Muscle of back (tissue), 11 donors: ENCODE data around the gene ARHGEF39. TPM values are rescaled to one million over a fixed set of nuclear protein-coding genes. Genes with fewer than 3 reads are reported as not detected.

Experiments used
- DNase-seq, 3 donors: peaks; one replicate each; pipeline versions ENCODE4 v3.0.0 to v3.0.0-alpha.2; 2013
- polyA plus RNA-seq, 10 donors: library from polyadenylated mRNA; unstranded; fragments of 120-200 nt; gene quantifications; one replicate each; pipeline ENCODE4 v1.2.1, GENCODE V29; 2013; ENCODE audit not compliant: insufficient read length in 10 of 10

ARHGEF39 gene
- polyA plus RNA-seq, 10 donors: 2.6 to 6.7 (median 5.2) TPM

GRCh38 chr9:35691757-35692301 is 26.8 kb upstream of the ARHGEF39 start:
- peak in 1 of 3 donors; percentile 24 for DNase-seq

DNA sequence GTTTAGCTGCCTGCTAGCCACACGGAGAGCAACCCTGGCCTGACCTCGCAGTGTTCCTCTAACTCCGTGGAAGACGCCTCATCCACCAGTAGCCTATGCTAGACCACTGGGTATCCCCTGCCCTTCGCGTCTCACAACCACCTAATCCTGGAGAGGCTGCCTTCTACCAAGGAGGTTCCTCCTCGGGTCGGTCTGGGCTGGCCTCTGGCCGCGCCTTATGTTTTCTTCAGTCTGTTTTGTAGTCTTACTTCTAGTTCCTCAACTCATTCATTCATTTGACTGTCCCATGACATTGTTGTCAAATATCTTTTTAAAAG is 26.3 kb upstream of the ARHGEF39 start:
- no peak for DNase-seq

DNA sequence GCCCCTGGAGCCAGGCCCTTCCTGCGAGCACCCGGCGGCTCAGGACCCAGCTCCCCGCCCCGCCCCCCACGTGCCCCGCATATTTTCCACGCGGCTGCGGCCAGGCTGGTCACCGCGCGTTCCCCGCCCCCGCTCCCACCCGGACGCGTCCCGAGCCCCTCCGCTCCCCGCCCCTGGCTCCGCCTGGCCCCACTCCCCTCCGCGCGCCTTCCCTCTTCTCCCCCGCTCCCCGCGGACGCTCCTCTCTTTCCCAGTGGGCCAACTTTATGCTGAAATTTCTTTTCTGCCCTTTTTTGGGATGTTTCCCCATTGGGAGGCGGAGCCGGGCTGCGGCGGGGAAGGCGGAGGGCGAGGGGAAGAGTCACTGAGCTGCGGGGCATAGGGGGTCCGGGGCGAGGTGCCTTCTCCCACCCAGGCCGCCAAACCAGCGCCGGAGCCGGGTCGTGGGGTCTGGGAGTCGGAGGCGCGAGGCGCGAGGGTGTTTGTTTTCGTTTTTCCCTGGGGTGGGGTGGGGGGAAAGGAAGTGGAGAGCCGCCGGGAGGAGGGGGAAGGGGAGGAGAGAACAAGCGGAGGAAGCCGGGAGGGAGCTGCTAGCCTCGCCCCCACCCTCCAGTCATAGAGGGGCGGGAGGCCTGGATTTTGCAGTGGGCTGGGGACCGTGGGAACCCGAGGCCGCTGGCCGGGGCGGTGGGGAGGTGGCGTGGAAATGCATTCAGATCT is 25.8 kb upstream of the ARHGEF39 start:
- DNase-seq: peak; percentile 81 to 92 (median 82)

- DNase-seq: peak in 1 of 3 donors; percentile 89
Observed at GRCh38 chr9:35690294-35690613, 25.3 kb upstream of the ARHGEF39 start.

- DNase-seq: peak; percentile 82 to 91 (median 88)
Observed at GRCh38 chr9:35689542-35690293, 24.7 kb upstream of the ARHGEF39 start, which contains the start of gene TPM2. Gene TPM2, minus strand, starts transcription at chr9:35689925. Its CDS starts 108 bp downstream, at chr9:35689817.

- no peak for DNase-seq
Observed at GRCh38 chr9:35688558-35689541, 23.9 kb upstream of the ARHGEF39 start.

GRCh38 chr9:35687972-35688557 is 23.1 kb upstream of the ARHGEF39 start:
- DNase-seq: peak in 1 of 3 donors; percentile 42

GRCh38 chr9:35687306-35687705 is 22.3 kb upstream of the ARHGEF39 start:
- no peak for DNase-seq

- DNase-seq: peak in 1 of 3 donors; percentile 63
Observed at GRCh38 chr9:35686222-35687203, 21.5 kb upstream of the ARHGEF39 start.

GRCh38 chr9:35685506-35685905 is 20.5 kb upstream of the ARHGEF39 start:
- no peak for DNase-seq

DNA sequence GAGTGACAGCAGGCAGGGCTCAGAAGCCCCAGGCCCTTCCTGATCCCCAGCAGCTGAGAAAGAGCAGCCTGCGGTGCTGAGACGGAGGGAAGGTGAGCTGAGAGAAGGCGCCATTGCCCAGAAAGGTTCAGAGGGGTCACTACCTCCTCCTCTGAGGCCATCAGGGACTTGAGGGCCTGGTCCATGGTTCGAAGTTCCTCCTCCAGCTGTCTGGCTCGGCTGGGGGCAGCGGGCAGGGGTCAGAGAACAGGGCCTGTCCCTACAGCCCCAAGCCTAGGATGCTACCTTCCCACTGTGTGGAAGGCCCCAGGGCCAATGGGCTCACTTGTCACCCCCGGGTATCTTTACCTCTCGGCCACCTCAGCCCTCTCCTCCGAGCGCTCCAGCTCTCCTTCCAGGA is 19.9 kb upstream of the ARHGEF39 start:
- no peak for DNase-seq

DNA sequence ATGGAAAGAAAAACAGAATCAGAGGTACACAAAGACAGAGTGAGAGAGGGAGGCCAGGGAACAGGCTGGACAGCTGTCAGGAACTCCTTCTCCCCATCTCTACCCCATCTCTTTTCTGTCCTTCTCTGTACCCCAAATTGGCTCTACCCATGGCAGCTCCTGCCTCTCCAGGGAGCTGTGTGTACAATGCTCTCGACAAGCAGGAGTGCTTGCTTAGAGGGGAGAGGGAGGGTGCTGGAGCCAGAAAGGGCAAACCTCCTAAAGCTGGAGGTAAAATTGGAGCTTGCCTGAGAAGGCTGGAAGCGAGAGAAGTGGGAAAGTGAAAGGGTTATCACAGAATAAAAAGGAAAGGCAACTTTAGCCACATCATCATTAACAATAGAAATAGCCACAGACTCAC is 18.3 kb upstream of the ARHGEF39 start:
- no peak for DNase-seq

- DNase-seq: no peak
Observed at GRCh38 chr9:35682520-35683315, 17.7 kb upstream of the ARHGEF39 start.

DNA sequence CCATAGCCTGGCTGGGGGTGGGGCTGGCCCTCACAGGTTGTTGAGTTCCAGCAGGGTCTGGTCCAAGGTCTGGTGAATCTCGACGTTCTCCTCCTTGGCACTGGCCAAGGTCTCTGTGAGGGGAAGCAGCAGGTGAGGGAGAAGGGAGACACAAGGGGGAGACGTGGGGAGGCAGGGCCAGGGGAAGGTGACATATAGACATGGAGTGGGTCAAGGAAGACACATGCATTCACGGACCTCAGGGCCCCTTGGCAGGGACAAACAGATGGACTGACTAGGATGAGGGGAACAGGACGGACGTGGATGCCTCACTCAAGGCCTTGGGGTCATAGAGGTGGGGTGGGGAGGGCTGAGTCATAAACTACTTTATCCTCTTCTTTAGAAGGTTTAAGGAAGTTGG is 17.1 kb upstream of the ARHGEF39 start:
- peak in 1 of 3 donors; percentile 26 for DNase-seq

DNA sequence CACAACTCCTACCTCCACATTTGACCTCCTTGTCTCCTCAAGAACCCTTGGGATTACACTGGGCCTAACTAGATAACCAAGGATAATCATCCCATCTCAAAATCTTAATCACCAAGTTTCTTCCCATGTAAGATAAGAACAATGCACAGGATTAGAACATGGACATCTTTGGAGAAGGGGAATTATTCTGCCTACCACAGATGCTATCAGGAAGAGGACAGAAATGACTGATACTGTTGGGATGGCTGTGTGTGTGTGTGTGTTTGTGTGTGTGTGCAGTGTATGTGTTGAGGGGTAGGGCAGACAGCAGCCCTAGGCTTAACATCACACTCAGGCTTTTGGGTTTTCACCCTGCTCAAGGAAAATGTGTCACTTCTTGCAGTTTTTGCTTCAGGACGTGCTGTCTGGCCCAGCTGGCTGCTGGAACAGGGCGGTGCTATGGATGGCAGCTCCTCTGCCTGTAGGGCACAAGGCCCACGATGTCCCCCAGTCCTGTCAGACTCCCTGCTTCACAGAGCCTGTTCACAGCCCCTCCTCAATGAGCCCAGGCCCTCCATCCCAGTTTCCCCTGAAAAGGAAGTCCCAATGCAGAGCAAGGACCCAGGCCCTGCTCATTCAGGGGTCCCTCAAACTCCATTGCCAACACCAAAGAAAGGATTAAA is 16.5 kb upstream of the ARHGEF39 start:
- DNase-seq: no peak

GRCh38 chr9:35680331-35681105 is 15.5 kb upstream of the ARHGEF39 start:
- DNase-seq: no peak

- no peak for DNase-seq
Observed at GRCh38 chr9:35679766-35680330, 14.9 kb upstream of the ARHGEF39 start.

- no peak for DNase-seq
Observed at GRCh38 chr9:35679091-35679490, 14.1 kb upstream of the ARHGEF39 start.
